OCI-LY7 (cell line): Measurements from ENCODE around the gene CH25H. TPM values are rescaled to one million over a fixed set of nuclear protein-coding genes. Genes with fewer than 3 reads are reported as not detected.

ENCODE experiments used
- BruUV-seq: library from RNA; stranded (reverse); fragments of 400-500 nt; replicated peaks from 2 replicates; lab custom pipeline; 2021; lab: Mats Ljungman, UMichigan
- CTCF ChIA-PET: fragments of 300-600 bp; sonication (Branson Sonifier 250); formaldehyde crosslinking; loops from one replicate; lab custom pipeline; 2022; ENCODE audit warnings: antibody characterized with exemption; ENCODE audit not compliant: unreplicated experiment; lab: Charles Lee
- POLR2A ChIA-PET: fragments of 300-600 bp; sonication (Branson Sonifier 250); formaldehyde crosslinking; loops from one replicate; lab custom pipeline; 2022; ENCODE audit warnings: antibody characterized with exemption; lab: Charles Lee
- DNase-seq: peaks from one replicate; pipeline ENCODE4 v3.0.0-alpha.2; 2015; ENCODE audit warnings: low spot score
- H2AFZ ChIP-seq: fragments of 200-600 bp; sonication (generic), shearing (Covaris generic); 2 replicates; pipeline ENCODE4 v1.6.1; 2014; ENCODE audit warnings: mild to moderate bottlenecking, antibody characterized with exemption, low read length, moderate library complexity
- H3K27ac ChIP-seq: fragments of 200-600 bp; sonication (generic); 2 replicates; pipeline ENCODE4 v1.5.1; 2014; ENCODE audit warnings: mixed run types, low read depth, mild to moderate bottlenecking, moderate library complexity, low read length, inconsistent platforms; ENCODE audit not compliant: poor library complexity, severe bottlenecking
- H3K36me3 ChIP-seq: fragments of 200-600 bp; sonication (generic); 2 replicates; pipeline ENCODE4 v1.6.1; 2014; ENCODE audit warnings: mild to moderate bottlenecking, antibody characterized with exemption, low read length, moderate library complexity, mixed read lengths; ENCODE audit not compliant: insufficient read depth
- H3K4me1 ChIP-seq: fragments of 200-600 bp; sonication (generic); 2 replicates; pipeline ENCODE4 v1.5.1; 2014; ENCODE audit warnings: mild to moderate bottlenecking, low read length; ENCODE audit not compliant: insufficient read depth, poor library complexity, severe bottlenecking
- H3K4me2 ChIP-seq: fragments of 200-600 bp; sonication (generic); 2 replicates; pipeline ENCODE4 v1.6.1; 2014; ENCODE audit warnings: mild to moderate bottlenecking, low read length
- H3K4me3 ChIP-seq: fragments of 200-600 bp; sonication (generic); 2 replicates; pipeline ENCODE4 v1.5.1; 2014; ENCODE audit warnings: mild to moderate bottlenecking, low read depth, low read length; ENCODE audit not compliant: poor library complexity, severe bottlenecking
- H3K79me2 ChIP-seq: fragments of 200-600 bp; sonication (generic); 2 replicates; pipeline ENCODE4 v1.6.1; 2016; ENCODE audit warnings: low read depth, mild to moderate bottlenecking, low read length, moderate library complexity, mixed read lengths; ENCODE audit not compliant: insufficient read depth
- H3K9me2 ChIP-seq: fragments of 200-600 bp; sonication (generic); 2 replicates; pipeline ENCODE4 v1.6.1; 2016; ENCODE audit warnings: mild to moderate bottlenecking, low read length, mixed read lengths; ENCODE audit not compliant: insufficient read depth
- H3K9me3 ChIP-seq: fragments of 200-600 bp; sonication (generic); 2 replicates; pipeline ENCODE4 v1.6.1; 2014; ENCODE audit warnings: mild to moderate bottlenecking, mixed run types, low read length, mixed read lengths
- H4K20me1 ChIP-seq: fragments of 200-600 bp; sonication (generic); 2 replicates; pipeline ENCODE4 v1.6.1; 2014; ENCODE audit warnings: mild to moderate bottlenecking, antibody characterized with exemption, low read length, moderate library complexity, mixed read lengths; ENCODE audit not compliant: insufficient read depth
- EZH2phosphoT487 ChIP-seq: fragments of 200-600 bp; sonication (generic); IDR thresholded peaks from 2 replicates; pipeline ENCODE4 v1.6.1; 2018; ENCODE audit warnings: low read depth, borderline replicate concordance, mild to moderate bottlenecking, mixed run types, antibody characterized with exemption, low read length, moderate library complexity, mixed read lengths
- intact Hi-C: fragments of 100-400 bp; cut with micrococcal nuclease; formaldehyde crosslinking; loops from one replicate; pipeline ENCODE4 v1.10.0; 2022; ENCODE audit not compliant: unreplicated experiment
- total RNA-seq, 2 experiments: library from RNA; depleted of rRNA in 1 of 2; stranded (reverse); fragments of >200 nt in 1 of 2; shearing (Covaris generic) in 1 of 2; gene quantifications; 2 replicates each; pipeline ENCODE4 v1.2.3, GENCODE V29; 2014 to 2022
- TF ChIP-seq, protein P1 (sequence below): fragments of 200-600 bp; sonication (generic); conservative IDR thresholded peaks from 2 replicates; pipeline ENCODE4 v1.5.1; 2014; ENCODE audit warnings: mild to moderate bottlenecking, antibody characterized with exemption, low read length, moderate library complexity, mixed read lengths

CH25H gene
- total RNA-seq, 2 experiments from 2014 or later, result not detected

DNA sequence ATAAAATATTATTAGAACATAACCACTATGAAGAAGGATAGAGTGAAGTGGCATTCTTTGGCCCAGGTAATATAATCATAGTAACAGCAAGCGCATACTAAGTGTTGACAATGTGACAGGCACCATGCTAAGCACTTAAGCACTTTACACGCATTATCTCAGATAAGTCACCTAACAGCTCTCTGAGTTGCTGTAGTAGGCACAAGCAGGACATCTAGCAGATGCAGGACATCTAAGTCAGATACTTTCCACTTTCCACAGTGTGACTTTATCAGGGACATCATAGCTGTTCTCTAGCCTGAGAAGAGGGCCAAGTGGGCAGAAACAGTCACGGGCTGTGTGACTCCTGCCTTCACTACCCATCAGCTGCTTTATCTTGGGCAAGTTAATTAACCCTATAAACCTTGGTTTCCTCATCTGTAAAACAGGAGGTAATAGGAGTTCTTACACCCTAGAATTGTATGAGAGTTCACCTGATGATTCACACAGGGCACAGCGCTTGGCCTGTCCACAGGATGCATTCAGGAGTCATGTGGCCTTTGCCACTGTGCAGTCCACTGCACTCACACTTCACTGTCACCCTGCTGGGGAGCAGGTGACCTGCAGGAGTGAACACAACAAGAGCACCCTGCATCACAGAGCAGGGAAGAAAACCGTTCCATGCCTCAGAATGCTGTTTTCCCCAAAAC is 32.0 kb upstream of the CH25H start:
- no peak overlapping the region for H3K4me2 ChIP-seq
- no peak for DNase-seq
- H2AFZ ChIP-seq, result no peak overlapping the region
- no peaks in the 10 kb centered on the region for H3K9me3 ChIP-seq
- no TSS peak for BruUV-seq
- no peaks in the 10 kb centered on the region for H3K79me2 ChIP-seq
- peaks cover 16% of the 10 kb centered on the region for H3K4me1 ChIP-seq
- no peaks in the 10 kb centered on the region for H3K36me3 ChIP-seq
- H3K4me3 ChIP-seq, result no peak overlapping the region
- no peaks in the 10 kb centered on the region for H3K9me2 ChIP-seq
- TF ChIP-seq, protein P1, sequence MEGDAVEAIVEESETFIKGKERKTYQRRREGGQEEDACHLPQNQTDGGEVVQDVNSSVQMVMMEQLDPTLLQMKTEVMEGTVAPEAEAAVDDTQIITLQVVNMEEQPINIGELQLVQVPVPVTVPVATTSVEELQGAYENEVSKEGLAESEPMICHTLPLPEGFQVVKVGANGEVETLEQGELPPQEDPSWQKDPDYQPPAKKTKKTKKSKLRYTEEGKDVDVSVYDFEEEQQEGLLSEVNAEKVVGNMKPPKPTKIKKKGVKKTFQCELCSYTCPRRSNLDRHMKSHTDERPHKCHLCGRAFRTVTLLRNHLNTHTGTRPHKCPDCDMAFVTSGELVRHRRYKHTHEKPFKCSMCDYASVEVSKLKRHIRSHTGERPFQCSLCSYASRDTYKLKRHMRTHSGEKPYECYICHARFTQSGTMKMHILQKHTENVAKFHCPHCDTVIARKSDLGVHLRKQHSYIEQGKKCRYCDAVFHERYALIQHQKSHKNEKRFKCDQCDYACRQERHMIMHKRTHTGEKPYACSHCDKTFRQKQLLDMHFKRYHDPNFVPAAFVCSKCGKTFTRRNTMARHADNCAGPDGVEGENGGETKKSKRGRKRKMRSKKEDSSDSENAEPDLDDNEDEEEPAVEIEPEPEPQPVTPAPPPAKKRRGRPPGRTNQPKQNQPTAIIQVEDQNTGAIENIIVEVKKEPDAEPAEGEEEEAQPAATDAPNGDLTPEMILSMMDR, result no peak
- TF ChIP-seq EZH2phosphoT487, result no peak
- intact Hi-C loops, result no loop called here
- ChIA-PET POLR2A (interaction anchor here (0.5 to 0.6 kb wide), 3 partner anchors 12 to 307 kb away, joined by 4 to 6 read pairs (median 4); no protein-coding TSS in a partner anchor), CTCF (no interaction called here)
- no peaks in the 10 kb centered on the region for H4K20me1 ChIP-seq
- H3K27ac ChIP-seq, result no peak overlapping the region

DNA sequence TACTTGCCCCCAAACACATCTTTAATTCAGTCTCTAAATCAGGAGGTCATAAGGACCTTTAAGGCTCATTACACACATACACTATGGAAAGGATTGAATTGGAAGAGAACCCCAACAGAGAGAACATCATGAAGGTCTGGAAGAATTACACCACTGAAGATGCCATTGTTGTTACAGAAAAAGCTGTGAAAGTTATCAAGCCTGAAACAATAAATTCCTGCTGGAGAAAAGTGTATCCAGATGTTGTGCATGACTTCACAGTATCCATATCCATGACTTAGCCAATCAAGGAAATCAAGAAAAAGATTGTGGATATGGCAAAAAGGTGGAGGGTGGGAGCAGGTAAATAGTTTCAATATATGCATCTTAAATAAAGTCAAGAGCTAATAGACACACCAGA is 30.7 kb upstream of the CH25H start:
- no peaks in the 10 kb centered on the region for H3K79me2 ChIP-seq
- TF ChIP-seq, protein P1, result no peak
- no peak for TF ChIP-seq EZH2phosphoT487
- no peaks in the 10 kb centered on the region for H3K9me3 ChIP-seq
- DNase-seq, result no peak
- peaks cover 5% of the 10 kb centered on the region for H3K4me1 ChIP-seq
- no peaks in the 10 kb centered on the region for H4K20me1 ChIP-seq
- H3K36me3 ChIP-seq, result no peaks in the 10 kb centered on the region
- ChIA-PET POLR2A (interaction anchor here (0.6 to 1.1 kb wide), 2 partner anchors 11 to 770 kb away, joined by 3 read pairs; no protein-coding TSS in a partner anchor), CTCF (no interaction called here)
- BruUV-seq, result no TSS peak
- no peak overlapping the region for H3K4me2 ChIP-seq
- no peaks in the 10 kb centered on the region for H3K9me2 ChIP-seq
- no peak overlapping the region for H2AFZ ChIP-seq
- H3K27ac ChIP-seq, result no peak overlapping the region
- no peak overlapping the region for H3K4me3 ChIP-seq
- intact Hi-C loops, result no loop called here

DNA sequence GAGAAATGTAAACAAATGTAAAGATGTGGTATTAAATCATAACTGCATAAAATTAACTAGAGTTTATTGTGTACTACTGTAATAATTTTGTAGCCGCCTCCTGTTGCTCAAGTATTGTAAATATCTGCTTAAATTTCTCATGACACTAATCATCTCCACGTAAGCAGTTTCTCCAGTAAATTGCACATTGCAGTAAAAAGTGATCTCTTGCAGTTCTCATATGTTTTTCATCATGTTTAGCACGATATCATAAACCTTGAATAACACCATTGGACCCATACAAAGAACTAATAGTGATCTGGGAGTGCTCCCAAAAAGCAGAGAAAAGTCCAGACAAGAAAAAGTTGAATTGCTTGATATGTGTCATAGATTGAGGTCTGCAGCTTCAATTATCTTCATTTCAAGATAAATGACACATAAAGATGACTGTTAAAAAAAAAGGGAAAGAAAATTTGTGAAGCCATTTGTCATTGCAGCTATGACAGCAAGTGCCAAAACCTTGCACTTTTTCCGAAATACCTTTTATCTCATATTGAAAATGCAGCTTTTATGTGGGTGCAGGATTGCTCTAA is 29.2 kb upstream of the CH25H start:
- no peaks in the 10 kb centered on the region for H3K36me3 ChIP-seq
- H4K20me1 ChIP-seq, result no peaks in the 10 kb centered on the region
- no peaks in the 10 kb centered on the region for H3K9me3 ChIP-seq
- H3K27ac ChIP-seq, result no peak overlapping the region
- H2AFZ ChIP-seq, result no peak overlapping the region
- TF ChIP-seq, protein P1, result no peak
- no peak for TF ChIP-seq EZH2phosphoT487
- H3K4me1 ChIP-seq, result no peaks in the 10 kb centered on the region
- ChIA-PET CTCF (no interaction called here), POLR2A (interaction anchor here (1.1 kb wide), 2 partner anchors 8 to 13 kb away, joined by 3 to 4 read pairs; no protein-coding TSS in a partner anchor)
- no peak overlapping the region for H3K4me2 ChIP-seq
- no peak overlapping the region for H3K4me3 ChIP-seq
- no peaks in the 10 kb centered on the region for H3K9me2 ChIP-seq
- no TSS peak for BruUV-seq
- H3K79me2 ChIP-seq, result no peaks in the 10 kb centered on the region
- intact Hi-C loops, result no loop called here
- DNase-seq, result no peak
